Fibroblast of the aortic adventitia (primary cell): ENCODE results near the gene PALLD. TPM values are rescaled to one million over a fixed set of nuclear protein-coding genes. Genes with fewer than 3 reads are reported as not detected.

Experiments
- DNase-seq: peaks from one replicate; pipeline ENCODE4 v3.0.0-alpha.2; 2010; ENCODE audit warnings: low read depth
- H3K4me3 ChIP-seq: 2 replicates; pipeline ENCODE4 v1.5.1; 2011; ENCODE audit warnings: low read depth, mild to moderate bottlenecking, control low read depth, low read length, moderate library complexity
- CTCF ChIP-seq: IDR thresholded peaks from 2 replicates; pipeline ENCODE4 v1.5.1; 2011; ENCODE audit warnings: mild to moderate bottlenecking, low read length, control low read depth, inconsistent platforms; ENCODE audit not compliant: insufficient read depth
- total RNA-seq: library from RNA; depleted of rRNA; stranded (reverse); fragments of >200 nt; gene quantifications from 2 replicates; pipeline ENCODE4 v1.2.3, GENCODE V29; 2012; ENCODE audit warnings: low replicate concordance

PALLD gene
- total RNA-seq, 1 donor, result 52.1 TPM

- no peak overlapping the region for H3K4me3 ChIP-seq
- TF ChIP-seq CTCF, result no peak
- peak; percentile 64 for DNase-seq
Observed at GRCh38 chr4:168584321-168584771, 87.5 kb downstream of the PALLD start.

- DNase-seq, result peak; percentile 90
- no peak overlapping the region for H3K4me3 ChIP-seq
- peak; percentile 83 for TF ChIP-seq CTCF
Observed at GRCh38 chr4:168585168-168586091, 88.6 kb downstream of the PALLD start.

GRCh38 chr4:168586926-168587325 lies 90.1 kb downstream of the PALLD start:
- H3K4me3 ChIP-seq, result no peak overlapping the region
- TF ChIP-seq CTCF, result no peak

GRCh38 chr4:168587411-168588125 lies 90.7 kb downstream of the PALLD start:
- peak; percentile 94 for DNase-seq
- peak overlapping the region; percentile 26 for H3K4me3 ChIP-seq
- no peak for TF ChIP-seq CTCF

More at GRCh38 chr4:168586926-168587325, 90.1 kb downstream of the PALLD start:
- DNase-seq, result no peak

GRCh38 chr4:168588916-168589531 lies 92.2 kb downstream of the PALLD start:
- TF ChIP-seq CTCF, result no peak
- DNase-seq, result peak; percentile 76
- no peak overlapping the region for H3K4me3 ChIP-seq

- H3K4me3 ChIP-seq, result no peak overlapping the region
- no peak for DNase-seq
- TF ChIP-seq CTCF, result no peak
Observed at GRCh38 chr4:168592676-168593075, 95.8 kb downstream of the PALLD start.
